ENCODE data around the gene FLRT2. TPM values are rescaled to one million over a fixed set of nuclear protein-coding genes. Genes with fewer than 3 reads are reported as not detected.

Gene FLRT2
- total RNA-seq, 1 donor from 2014 or later: 168 TPM

- no peaks in the 10 kb centered on the region for H3K9me3 Mint-ChIP-seq (ENCODE audit: unreplicated experiment)
- peaks cover 52% of the 10 kb centered on the region for H3K36me3 Mint-ChIP-seq (ENCODE audit: unreplicated experiment)
- H3K27ac Mint-ChIP-seq (ENCODE audit: unreplicated experiment): no peak overlapping the region
- H3K4me1 Mint-ChIP-seq (ENCODE audit: unreplicated experiment): peaks cover 17% of the 10 kb centered on the region
- no peak for DNase-seq (ENCODE audit: extremely low spot score, unreplicated experiment)
- no peak for TF ChIP-seq CTCF (IDR thresholded peaks at IDR 0.05)
- H3K27me3 Mint-ChIP-seq (ENCODE audit: unreplicated experiment): no peaks in the 10 kb centered on the region
- no peak overlapping the region for H3K4me3 Mint-ChIP-seq (ENCODE audit: unreplicated experiment)
Observed at GRCh38 chr14:85599939-85600338, 70.0 kb downstream of the FLRT2 start.

- TF ChIP-seq CTCF (IDR thresholded peaks at IDR 0.05): no peak
- no peak for DNase-seq (ENCODE audit: extremely low spot score, unreplicated experiment)
- Mint-ChIP-seq H3K9me3 (ENCODE audit: unreplicated experiment) (no peaks in the 10 kb centered on the region), H3K27me3 (ENCODE audit: unreplicated experiment) (no peaks in the 10 kb centered on the region), H3K36me3 (ENCODE audit: unreplicated experiment) (peaks cover 50% of the 10 kb centered on the region), H3K27ac (ENCODE audit: unreplicated experiment) (no peak overlapping the region), H3K4me3 (ENCODE audit: unreplicated experiment) (no peak overlapping the region), H3K4me1 (ENCODE audit: unreplicated experiment) (peaks cover 20% of the 10 kb centered on the region)
Observed at GRCh38 chr14:85601246-85601645, 71.3 kb downstream of the FLRT2 start.

GRCh38 chr14:85601690-85602089 is 71.7 kb downstream of the FLRT2 start:
- no peak for DNase-seq (ENCODE audit: extremely low spot score, unreplicated experiment)
- H3K4me3 Mint-ChIP-seq (ENCODE audit: unreplicated experiment): no peak overlapping the region

GRCh38 chr14:85602345-85602744 is 72.4 kb downstream of the FLRT2 start:
- no peak for DNase-seq (ENCODE audit: extremely low spot score, unreplicated experiment)
- Mint-ChIP-seq H3K4me3 (ENCODE audit: unreplicated experiment) (no peak overlapping the region), H3K27me3 (ENCODE audit: unreplicated experiment) (no peaks in the 10 kb centered on the region), H3K4me1 (ENCODE audit: unreplicated experiment) (peaks cover 27% of the 10 kb centered on the region), H3K9me3 (ENCODE audit: unreplicated experiment) (no peaks in the 10 kb centered on the region), H3K36me3 (ENCODE audit: unreplicated experiment) (peaks cover 50% of the 10 kb centered on the region), H3K27ac (ENCODE audit: unreplicated experiment) (no peak overlapping the region)
- no peak for TF ChIP-seq CTCF (IDR thresholded peaks at IDR 0.05)

More at GRCh38 chr14:85601690-85602089, 71.7 kb downstream of the FLRT2 start:
- TF ChIP-seq CTCF (IDR thresholded peaks at IDR 0.05): no peak
- Mint-ChIP-seq H3K36me3 (ENCODE audit: unreplicated experiment) (peaks cover 48% of the 10 kb centered on the region), H3K27me3 (ENCODE audit: unreplicated experiment) (no peaks in the 10 kb centered on the region), H3K4me1 (ENCODE audit: unreplicated experiment) (peaks cover 20% of the 10 kb centered on the region), H3K27ac (ENCODE audit: unreplicated experiment) (no peak overlapping the region), H3K9me3 (ENCODE audit: unreplicated experiment) (no peaks in the 10 kb centered on the region)

- no peak overlapping the region for H3K27ac Mint-ChIP-seq (ENCODE audit: unreplicated experiment)
- H3K4me1 Mint-ChIP-seq (ENCODE audit: unreplicated experiment): peaks cover 36% of the 10 kb centered on the region
- DNase-seq (ENCODE audit: extremely low spot score, unreplicated experiment): no peak
- no peak for TF ChIP-seq CTCF (IDR thresholded peaks at IDR 0.05)
- H3K9me3 Mint-ChIP-seq (ENCODE audit: unreplicated experiment): no peaks in the 10 kb centered on the region
- H3K4me3 Mint-ChIP-seq (ENCODE audit: unreplicated experiment): no peak overlapping the region
- no peaks in the 10 kb centered on the region for H3K27me3 Mint-ChIP-seq (ENCODE audit: unreplicated experiment)
- peaks cover 45% of the 10 kb centered on the region for H3K36me3 Mint-ChIP-seq (ENCODE audit: unreplicated experiment)
Observed at GRCh38 chr14:85604021-85604420, 74.1 kb downstream of the FLRT2 start.
